AG10803 (cell line): ENCODE data around the gene NF1.
A peak's percentile ranks its signal among the peaks of the same experiment; 100 is the strongest.

ENCODE experiments used
- DNase-seq: peaks from one replicate; pipeline ENCODE4 v3.0.0; 2010; ENCODE audit warnings: low read depth
- H3K4me3 ChIP-seq: 2 replicates; pipeline ENCODE4 v1.5.1; 2011; ENCODE audit warnings: mild to moderate bottlenecking, low read length, control low read depth
- CTCF ChIP-seq: conservative IDR thresholded peaks from 2 replicates; pipeline ENCODE4 v1.5.1; 2011; ENCODE audit warnings: mild to moderate bottlenecking, low read length, control low read depth, inconsistent platforms

The NF1 gene

GRCh38 chr17:31269578-31269983 is 174.8 kb downstream of the NF1 start:
- DNase-seq: peak; percentile 100
- no peak overlapping the region for H3K4me3 ChIP-seq
- TF ChIP-seq CTCF: no peak

GRCh38 chr17:31272236-31272635 is 177.5 kb downstream of the NF1 start:
- no peak overlapping the region for H3K4me3 ChIP-seq
- DNase-seq: no peak
- TF ChIP-seq CTCF: no peak

GRCh38 chr17:31272803-31273202 is 178.0 kb downstream of the NF1 start:
- DNase-seq: no peak
- no peak overlapping the region for H3K4me3 ChIP-seq
- no peak for TF ChIP-seq CTCF

- DNase-seq: no peak
- H3K4me3 ChIP-seq: no peak overlapping the region
- no peak for TF ChIP-seq CTCF
These were observed 178.7 kb downstream of the NF1 start for GRCh38 chr17:31273516-31273915.

GRCh38 chr17:31274252-31274651 is 179.5 kb downstream of the NF1 start:
- no peak overlapping the region for H3K4me3 ChIP-seq
- DNase-seq: peak; percentile 88
- TF ChIP-seq CTCF: no peak

- DNase-seq: no peak
- TF ChIP-seq CTCF: no peak
- H3K4me3 ChIP-seq: no peak overlapping the region
These were observed 180.3 kb downstream of the NF1 start for GRCh38 chr17:31275116-31275515.

- TF ChIP-seq CTCF: no peak
- no peak for DNase-seq
- no peak overlapping the region for H3K4me3 ChIP-seq
These were observed 184.6 kb downstream of the NF1 start for GRCh38 chr17:31279401-31279800.
